ENCODE data around the gene SYNGR3. TPM values are rescaled to one million over a fixed set of nuclear protein-coding genes. Genes with fewer than 3 reads are reported as not detected.

Gene SYNGR3
- polyA plus RNA-seq, 1 donor (not counting 4 experiments of a cell fraction or from before 2014, with no cell fraction given) = 0.30 TPM

GRCh38 chr16:2025878-2026460, 36.2 kb downstream of the SYNGR3 start:
- peaks cover under 1% of the 10 kb centered on the region for H3K27me3 ChIP-seq (ENCODE audit: control insufficient read depth, extremely low read depth, insufficient read depth, low read length)
- no peaks in the 10 kb centered on the region for H3K9me3 ChIP-seq (ENCODE audit: control insufficient read depth, low read depth, low read length)
- dilution Hi-C loops (cut with MboI; ENCODE audit: extremely low pct_ligation_motif_present, low sequenced_read_pairs) = no loop called here
- TF ChIP-seq CTCF (optimal IDR thresholded peaks at IDR 0.05 in 1 of 3, IDR thresholded peaks at IDR 0.05 in 1 of 3, conservative IDR thresholded peaks at IDR 0.05 in 1 of 3; ENCODE audit: extremely low read depth in 1 of 3, insufficient read depth in 2 of 3, low read length in 3 of 3) (no peak), EZH2 (IDR thresholded peaks at IDR 0.05; ENCODE audit: low read length) (no peak)
- H3K36me3 ChIP-seq (ENCODE audit: control insufficient read depth in 2 of 2, extremely low read depth in 1 of 2, insufficient read depth in 2 of 2, low read length in 2 of 2) = no peaks in the 10 kb centered on the region
- H3K9ac ChIP-seq (ENCODE audit: control insufficient read depth, extremely low read depth, insufficient read depth, low read length) = no peak overlapping the region
- H3K27ac ChIP-seq (ENCODE audit: control insufficient read depth, insufficient read depth, low read length) = no peak overlapping the region
- FAIRE-seq = no peak
- H3K9me1 ChIP-seq (ENCODE audit: control insufficient read depth, extremely low read depth, insufficient read depth, low read length) = no peaks in the 10 kb centered on the region
- H3K4me1 ChIP-seq (ENCODE audit: control insufficient read depth, extremely low read depth, insufficient read depth, low read length) = peaks cover 15% of the 10 kb centered on the region
- no peaks in the 10 kb centered on the region for H4K20me1 ChIP-seq (ENCODE audit: control insufficient read depth, extremely low read depth, insufficient read depth, low read length)
- H2AFZ ChIP-seq (ENCODE audit: control insufficient read depth, low read length) = no peak overlapping the region
- no peak for DNase-seq (ENCODE audit: low read depth, low spot score)
- no peaks in the 10 kb centered on the region for H3K79me2 ChIP-seq (ENCODE audit: control insufficient read depth, insufficient read depth, low read length)
- no peak overlapping the region for H3K4me3 ChIP-seq (ENCODE audit: control insufficient read depth in 2 of 3, extremely low read depth in 1 of 3, insufficient read depth in 2 of 3, low read depth in 1 of 3, low read length in 3 of 3)
- no peak overlapping the region for H3K4me2 ChIP-seq (ENCODE audit: control insufficient read depth, extremely low read depth, insufficient read depth, low read depth, low read length)

GRCh38 chr16:2026461-2027023, 36.8 kb downstream of the SYNGR3 start, which contains the start of gene NHERF2:
NHERF2 (plus strand) TSS chr16:2026902; CDS start chr16:2027006, 104 bp downstream.
- Histone ChIP-seq H3K4me1 (ENCODE audit: control insufficient read depth, extremely low read depth, insufficient read depth, low read length) (peaks cover 15% of the 10 kb centered on the region), H3K9me3 (ENCODE audit: control insufficient read depth, low read depth, low read length) (no peaks in the 10 kb centered on the region), H3K4me3 (ENCODE audit: control insufficient read depth in 2 of 3, extremely low read depth in 1 of 3, insufficient read depth in 2 of 3, low read depth in 1 of 3, low read length in 3 of 3) (peak within 1 kb of the TSS; percentile 36 to 59 (median 55)), H3K9me1 (ENCODE audit: control insufficient read depth, extremely low read depth, insufficient read depth, low read length) (no peaks in the 10 kb centered on the region), H3K9ac (ENCODE audit: control insufficient read depth, extremely low read depth, insufficient read depth, low read length) (peak within 1 kb of the TSS; percentile 9), H4K20me1 (ENCODE audit: control insufficient read depth, extremely low read depth, insufficient read depth, low read length) (no peaks in the 10 kb centered on the region), H3K36me3 (ENCODE audit: control insufficient read depth in 2 of 2, extremely low read depth in 1 of 2, insufficient read depth in 2 of 2, low read length in 2 of 2) (no peaks in the 10 kb centered on the region), H3K27ac (ENCODE audit: control insufficient read depth, insufficient read depth, low read length) (no peak within 1 kb of the TSS), H3K79me2 (ENCODE audit: control insufficient read depth, insufficient read depth, low read length) (no peaks in the 10 kb centered on the region), H3K4me2 (ENCODE audit: control insufficient read depth, extremely low read depth, insufficient read depth, low read depth, low read length) (peak within 1 kb of the TSS; percentile 76), H3K27me3 (ENCODE audit: control insufficient read depth, extremely low read depth, insufficient read depth, low read length) (no peaks in the 10 kb centered on the region), H2AFZ (ENCODE audit: control insufficient read depth, low read length) (peak within 1 kb of the TSS; percentile 37)
- dilution Hi-C loops (cut with MboI; ENCODE audit: extremely low pct_ligation_motif_present, low sequenced_read_pairs) = no loop called here
- FAIRE-seq (no peak), DNase-seq (ENCODE audit: low read depth, low spot score) (no peak)
- TF ChIP-seq EZH2 (IDR thresholded peaks at IDR 0.05; ENCODE audit: low read length) (no peak), CTCF (optimal IDR thresholded peaks at IDR 0.05 in 1 of 3, IDR thresholded peaks at IDR 0.05 in 1 of 3, conservative IDR thresholded peaks at IDR 0.05 in 1 of 3; ENCODE audit: extremely low read depth in 1 of 3, insufficient read depth in 2 of 3, low read length in 3 of 3) (no peak)
